ENCODE measurements around the gene CST6. TPM values are rescaled to one million over a fixed set of nuclear protein-coding genes. Genes with fewer than 3 reads are reported as not detected.

Gene CST6
- total and polyA plus RNA-seq, 10 donors, result 0.76 to 1.4 (median 0.93) TPM; not detected in 7

Other genes with a start within 250 kb of the CST6 start
- gene AP5B1, start 231.0 kb upstream of the CST6 start, total RNA-seq, result 10 to 100 TPM; 28.9 to 58.9 (median 33.1) TPM
- gene AP5B1, start 231.0 kb upstream of the CST6 start, polyA plus RNA-seq, result 10 to 100 TPM in 1 of 3 donors, 1 to 10 TPM in 2; 2.8 to 12.6 (median 3.3) TPM
- gene OVOL1, start 224.9 kb upstream of the CST6 start, total RNA-seq, result under 1 TPM in 2 of 7 donors, not detected in 5; 0.14 to 0.47 TPM
- gene OVOL1, start 224.9 kb upstream of the CST6 start, polyA plus RNA-seq, result under 1 TPM in 2 of 3 donors, not detected in 1; 0.03 to 0.06 TPM
- 1 to 10 TPM in 2 of 7 donors, under 1 TPM in 3, not detected in 2; 0.22 to 1.2 (median 0.77) TPM for gene SNX32, start 178.0 kb upstream of the CST6 start, total RNA-seq
- 1 to 10 TPM in 1 of 3 donors, under 1 TPM in 2; 0.45 to 1.5 (median 0.89) TPM for gene SNX32, start 178.0 kb upstream of the CST6 start, polyA plus RNA-seq
- 1,000 to 10,000 TPM in 2 of 7 donors, 100 to 1,000 TPM in 5; 666 to 1,219 (median 868) TPM for gene CFL1, start 153.8 kb upstream of the CST6 start, total RNA-seq
- gene CFL1, start 153.8 kb upstream of the CST6 start, polyA plus RNA-seq, result 100 to 1,000 TPM; 562 to 869 (median 862) TPM
- 10 to 100 TPM; 54.8 to 77.3 (median 65.5) TPM for gene MUS81, start 151.6 kb upstream of the CST6 start, total RNA-seq
- gene MUS81, start 151.6 kb upstream of the CST6 start, polyA plus RNA-seq, result 10 to 100 TPM; 71.2 to 93.5 (median 89.5) TPM
- 10 to 100 TPM; 21.0 to 53.5 (median 38.4) TPM for gene EFEMP2, start 139.2 kb upstream of the CST6 start, total RNA-seq
- gene EFEMP2, start 139.2 kb upstream of the CST6 start, polyA plus RNA-seq, result 10 to 100 TPM; 22.5 to 39.1 (median 31.4) TPM
- gene CTSW, start 132.2 kb upstream of the CST6 start, total RNA-seq, result 10 to 100 TPM; 18.8 to 38.2 (median 29.5) TPM
- gene CTSW, start 132.2 kb upstream of the CST6 start, polyA plus RNA-seq, result 10 to 100 TPM in 2 of 3 donors, 1 to 10 TPM in 1; 5.6 to 13.2 (median 10.8) TPM
- 10 to 100 TPM; 52.3 to 79.0 (median 64.9) TPM for gene FIBP, start 123.5 kb upstream of the CST6 start, total RNA-seq
- gene FIBP, start 123.5 kb upstream of the CST6 start, polyA plus RNA-seq, result 10 to 100 TPM; 61.9 to 66.3 (median 62.3) TPM
- gene CCDC85B, start 121.3 kb upstream of the CST6 start, total RNA-seq, result 10 to 100 TPM; 38.7 to 61.7 (median 44.4) TPM
- gene CCDC85B, start 121.3 kb upstream of the CST6 start, polyA plus RNA-seq, result 100 to 1,000 TPM in 1 of 3 donors, 10 to 100 TPM in 2; 53.9 to 131 (median 96.2) TPM
- 1 to 10 TPM in 6 of 7 donors, under 1 TPM in 1; 0.42 to 5.4 (median 1.6) TPM for gene FOSL1, start 111.6 kb upstream of the CST6 start, total RNA-seq
- 1 to 10 TPM in 2 of 3 donors, under 1 TPM in 1; 0.59 to 1.2 (median 1.2) TPM for gene FOSL1, start 111.6 kb upstream of the CST6 start, polyA plus RNA-seq
- 10 to 100 TPM; 22.0 to 40.9 (median 31.7) TPM for gene C11orf68, start 92.9 kb upstream of the CST6 start, total RNA-seq
- 10 to 100 TPM; 34.3 to 44.9 (median 36.7) TPM for gene C11orf68, start 92.9 kb upstream of the CST6 start, polyA plus RNA-seq
- 10 to 100 TPM; 58.3 to 84.2 (median 69.6) TPM for gene DRAP1, start 92.6 kb upstream of the CST6 start, total RNA-seq
- 100 to 1,000 TPM; 116 to 123 (median 122) TPM for gene DRAP1, start 92.6 kb upstream of the CST6 start, polyA plus RNA-seq
- under 1 TPM in 1 of 7 donors, not detected in 6; 0.24 TPM for gene TSGA10IP, start 66.5 kb upstream of the CST6 start, total RNA-seq
- gene TSGA10IP, start 66.5 kb upstream of the CST6 start, polyA plus RNA-seq, result under 1 TPM; 0.06 to 0.24 (median 0.14) TPM
- 10 to 100 TPM; 26.6 to 64.7 (median 54.9) TPM for gene SART1, start 50.3 kb upstream of the CST6 start, total RNA-seq
- gene SART1, start 50.3 kb upstream of the CST6 start, polyA plus RNA-seq, result 100 to 1,000 TPM in 2 of 3 donors, 10 to 100 TPM in 1; 80.3 to 117 (median 109) TPM
- gene EIF1AD, start 9.9 kb upstream of the CST6 start, total RNA-seq, result 10 to 100 TPM; 24.5 to 39.2 (median 35.5) TPM
- gene EIF1AD, start 9.9 kb upstream of the CST6 start, polyA plus RNA-seq, result 10 to 100 TPM; 14.3 to 22.0 (median 15.4) TPM
- gene BANF1, start 9.5 kb upstream of the CST6 start, total RNA-seq, result 100 to 1,000 TPM in 3 of 7 donors, 10 to 100 TPM in 4; 50.5 to 139 (median 92.9) TPM
- gene BANF1, start 9.5 kb upstream of the CST6 start, polyA plus RNA-seq, result 100 to 1,000 TPM; 151 to 219 (median 196) TPM
- gene CATSPER1, start 14.5 kb downstream of the CST6 start, total RNA-seq, result 1 to 10 TPM in 3 of 7 donors, under 1 TPM in 2, not detected in 2; 0.70 to 1.2 (median 1.1) TPM
- gene CATSPER1, start 14.5 kb downstream of the CST6 start, polyA plus RNA-seq, result under 1 TPM; 0.30 to 0.51 (median 0.50) TPM
- not detected for gene GAL3ST3, start 37.2 kb downstream of the CST6 start, total RNA-seq
- under 1 TPM; 0.03 to 0.04 (median 0.03) TPM for gene GAL3ST3, start 37.2 kb downstream of the CST6 start, polyA plus RNA-seq
- gene SF3B2, start 40.4 kb downstream of the CST6 start, total RNA-seq, result 100 to 1,000 TPM; 139 to 195 (median 164) TPM
- gene SF3B2, start 40.4 kb downstream of the CST6 start, polyA plus RNA-seq, result 100 to 1,000 TPM in 1 of 3 donors, 10 to 100 TPM in 2; 77.5 to 104 (median 89.9) TPM
- gene PACS1, start 58.3 kb downstream of the CST6 start, total RNA-seq, result 100 to 1,000 TPM in 5 of 7 donors, 10 to 100 TPM in 2; 65.8 to 126 (median 110) TPM
- 10 to 100 TPM; 20.6 to 35.1 (median 20.9) TPM for gene PACS1, start 58.3 kb downstream of the CST6 start, polyA plus RNA-seq
- 10 to 100 TPM in 6 of 7 donors, 1 to 10 TPM in 1; 8.8 to 30.8 (median 18.3) TPM for gene KLC2, start 245.7 kb downstream of the CST6 start, total RNA-seq
- 10 to 100 TPM in 1 of 3 donors, 1 to 10 TPM in 2; 5.5 to 19.5 (median 7.8) TPM for gene KLC2, start 245.7 kb downstream of the CST6 start, polyA plus RNA-seq

Data from spleen (tissue), 10 donors.